ENCODE data around the gene GJB2.

DNA sequence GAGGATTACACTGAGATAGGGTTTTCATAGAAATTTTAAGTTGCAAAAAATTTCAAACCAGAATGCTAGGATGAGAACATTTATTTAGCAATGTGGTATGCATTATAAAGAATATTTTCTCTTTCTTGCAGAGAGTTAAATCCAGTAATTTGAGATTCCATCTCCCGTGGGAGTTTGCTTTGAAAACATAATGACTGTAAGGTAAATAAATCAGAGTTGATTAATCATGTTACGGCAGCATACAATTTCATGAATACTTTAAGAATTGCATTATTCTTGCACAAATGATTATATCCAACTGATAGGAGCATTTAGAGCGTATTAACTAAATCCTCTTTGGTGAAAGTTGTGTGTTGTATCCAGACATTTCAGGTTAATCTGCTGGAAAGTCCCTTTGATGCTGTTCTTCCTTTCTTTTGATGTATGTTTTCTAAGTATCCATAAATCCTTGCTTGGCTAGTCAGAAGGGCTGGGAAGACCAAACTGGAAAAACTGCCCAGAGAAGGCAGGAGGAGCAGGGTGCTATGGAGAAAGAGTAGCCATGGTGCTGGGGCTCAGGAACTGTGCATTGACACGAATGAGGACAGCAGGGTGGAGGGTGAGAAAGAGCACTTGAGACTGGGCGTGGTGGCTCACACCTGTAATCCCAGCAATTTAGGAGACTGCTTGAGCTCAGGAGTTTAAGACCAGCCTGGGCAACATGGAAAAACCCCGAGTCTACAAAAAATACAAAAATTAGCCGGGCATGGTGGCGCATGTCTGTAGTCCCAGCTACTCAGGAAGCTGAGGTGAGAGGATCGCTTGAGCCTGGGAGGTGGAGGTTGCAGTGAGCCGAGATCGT lies 27.1 kb downstream of the GJB2 start:
- TF ChIP-seq, protein P1, sequence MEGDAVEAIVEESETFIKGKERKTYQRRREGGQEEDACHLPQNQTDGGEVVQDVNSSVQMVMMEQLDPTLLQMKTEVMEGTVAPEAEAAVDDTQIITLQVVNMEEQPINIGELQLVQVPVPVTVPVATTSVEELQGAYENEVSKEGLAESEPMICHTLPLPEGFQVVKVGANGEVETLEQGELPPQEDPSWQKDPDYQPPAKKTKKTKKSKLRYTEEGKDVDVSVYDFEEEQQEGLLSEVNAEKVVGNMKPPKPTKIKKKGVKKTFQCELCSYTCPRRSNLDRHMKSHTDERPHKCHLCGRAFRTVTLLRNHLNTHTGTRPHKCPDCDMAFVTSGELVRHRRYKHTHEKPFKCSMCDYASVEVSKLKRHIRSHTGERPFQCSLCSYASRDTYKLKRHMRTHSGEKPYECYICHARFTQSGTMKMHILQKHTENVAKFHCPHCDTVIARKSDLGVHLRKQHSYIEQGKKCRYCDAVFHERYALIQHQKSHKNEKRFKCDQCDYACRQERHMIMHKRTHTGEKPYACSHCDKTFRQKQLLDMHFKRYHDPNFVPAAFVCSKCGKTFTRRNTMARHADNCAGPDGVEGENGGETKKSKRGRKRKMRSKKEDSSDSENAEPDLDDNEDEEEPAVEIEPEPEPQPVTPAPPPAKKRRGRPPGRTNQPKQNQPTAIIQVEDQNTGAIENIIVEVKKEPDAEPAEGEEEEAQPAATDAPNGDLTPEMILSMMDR (IDR thresholded peaks at IDR 0.05): no peak
- TF ChIP-seq EP300 (IDR thresholded peaks at IDR 0.05) (no peak), POLR2A (IDR thresholded peaks at IDR 0.05) (no peak), POLR2AphosphoS5 (IDR thresholded peaks at IDR 0.05) (no peak)

All from suprapubic skin (tissue), 4 donors.